Activated CD4-positive, CD25-positive, alpha-beta regulatory T cell (primary cell): Measurements from ENCODE around the gene CAGE1.

ENCODE experiments used
- DNase-seq, 4 experiments: peaks; one replicate each; lab custom pipeline; 2025; lab: John Stamatoyannopoulos, UW

Gene CAGE1

DNA sequence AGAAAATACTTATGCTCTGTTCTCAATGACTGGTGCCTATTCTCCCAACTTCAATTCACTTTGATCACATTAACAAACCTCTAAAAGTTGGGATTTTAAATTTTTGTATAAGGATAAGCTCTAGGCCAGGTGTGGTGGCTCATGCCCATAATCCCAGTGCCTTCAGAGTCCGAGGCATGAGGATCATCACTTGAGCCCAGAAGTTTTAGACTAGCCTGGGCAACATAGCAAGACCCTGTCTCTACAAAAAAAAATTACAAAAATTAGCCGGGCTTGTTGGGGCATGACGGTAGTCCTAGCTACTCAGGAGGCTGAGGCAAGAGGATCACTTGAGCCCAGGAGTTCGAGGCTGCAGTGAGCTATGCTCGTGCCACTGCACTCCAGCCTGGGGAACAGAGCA lies 80.5 kb downstream of the CAGE1 start:
- DNase-seq: no peak

DNA sequence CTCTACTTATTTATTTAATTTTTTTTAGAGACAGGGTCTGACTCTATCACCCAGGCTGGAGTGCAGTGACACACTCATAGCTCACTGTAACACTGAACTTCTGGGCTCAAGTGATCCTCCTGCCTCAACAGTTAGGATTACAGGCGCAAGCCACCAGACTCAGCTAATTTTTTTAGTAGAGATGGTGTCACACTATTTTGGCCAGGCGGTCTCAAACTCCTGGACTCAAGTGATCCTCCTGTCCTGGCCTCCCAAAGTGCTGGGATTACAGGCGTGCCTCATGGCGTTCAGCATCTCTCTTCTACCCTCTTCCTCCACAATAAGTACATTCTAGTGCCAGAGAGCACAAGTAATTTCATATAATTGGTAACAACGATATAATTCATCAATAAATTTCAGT lies 82.0 kb downstream of the CAGE1 start:
- DNase-seq: no peak

DNA sequence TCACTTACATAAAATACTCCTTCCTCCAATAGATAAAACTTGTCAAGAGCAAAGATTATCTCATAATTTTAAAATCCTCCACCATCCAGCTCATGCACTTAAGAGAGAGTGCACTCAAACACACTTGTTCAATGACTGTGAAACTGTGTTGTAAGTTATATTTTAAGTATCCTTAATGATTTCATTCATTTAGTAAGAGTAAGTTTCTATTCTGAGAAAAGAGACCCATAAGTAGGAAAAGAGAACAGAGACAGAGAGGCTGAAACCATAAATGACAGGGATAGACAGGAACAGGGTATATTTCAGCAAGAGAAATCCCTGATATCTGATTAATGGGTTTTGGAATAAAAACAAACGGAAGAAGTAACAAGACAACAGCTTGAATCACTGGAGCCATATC lies 84.7 kb downstream of the CAGE1 start:
- DNase-seq: no peak

DNA sequence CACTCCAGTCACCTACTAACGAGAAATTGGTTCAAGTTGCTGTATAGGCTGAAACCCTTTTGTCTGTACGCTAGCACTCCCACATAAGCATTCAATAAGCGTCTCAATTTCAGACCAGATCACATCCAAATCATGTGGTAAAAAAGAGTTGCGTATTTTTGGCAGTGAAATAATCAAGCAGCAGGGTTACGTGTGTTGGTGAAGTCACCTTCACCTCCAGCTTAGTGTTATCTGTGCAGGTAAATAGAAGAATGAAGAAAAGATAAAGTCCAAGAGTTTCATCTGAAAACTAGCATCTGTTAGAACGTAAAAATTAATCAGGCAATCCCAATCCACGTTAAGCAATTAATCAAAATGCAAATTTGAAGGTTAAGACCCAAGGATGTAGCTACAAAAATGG lies 87.8 kb downstream of the CAGE1 start:
- no peak for DNase-seq

DNA sequence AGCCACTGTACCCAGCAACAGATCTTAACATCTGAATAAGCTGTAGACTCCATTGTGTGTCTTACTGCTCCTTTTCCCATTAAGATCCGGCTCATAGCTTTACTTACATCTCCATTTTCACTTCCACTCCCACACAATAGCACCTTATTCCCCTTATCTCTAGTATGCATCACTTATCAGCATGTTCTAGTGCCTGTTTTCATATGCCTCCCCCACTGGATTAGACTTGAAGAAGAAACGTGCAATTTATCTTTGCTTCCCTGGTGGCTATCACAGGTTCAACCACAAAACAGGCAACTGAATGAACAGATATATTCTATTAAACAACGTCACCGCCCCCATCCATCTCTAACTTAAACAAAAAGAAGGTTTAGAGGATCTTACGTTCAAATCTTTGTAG lies 88.6 kb downstream of the CAGE1 start:
- DNase-seq: no peak

DNA sequence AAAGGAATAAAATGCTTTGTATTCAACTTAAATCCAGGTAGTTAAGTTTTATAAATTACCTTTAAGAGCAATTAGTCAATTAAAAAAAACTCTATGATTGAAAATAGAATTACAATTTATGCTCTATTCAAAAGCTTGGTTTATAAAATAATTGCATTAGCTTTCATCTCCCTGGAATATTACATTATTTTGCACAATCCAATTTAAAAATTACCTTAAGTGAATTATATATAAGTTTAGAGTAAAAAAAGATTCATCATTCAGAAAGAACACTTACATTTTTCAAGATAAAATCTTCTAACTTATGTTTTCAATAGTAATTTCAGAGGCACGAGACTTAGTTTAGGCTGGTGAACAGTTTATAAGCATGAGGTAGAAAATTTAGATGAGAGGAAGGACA lies 91.4 kb downstream of the CAGE1 start:
- DNase-seq: no peak

DNA sequence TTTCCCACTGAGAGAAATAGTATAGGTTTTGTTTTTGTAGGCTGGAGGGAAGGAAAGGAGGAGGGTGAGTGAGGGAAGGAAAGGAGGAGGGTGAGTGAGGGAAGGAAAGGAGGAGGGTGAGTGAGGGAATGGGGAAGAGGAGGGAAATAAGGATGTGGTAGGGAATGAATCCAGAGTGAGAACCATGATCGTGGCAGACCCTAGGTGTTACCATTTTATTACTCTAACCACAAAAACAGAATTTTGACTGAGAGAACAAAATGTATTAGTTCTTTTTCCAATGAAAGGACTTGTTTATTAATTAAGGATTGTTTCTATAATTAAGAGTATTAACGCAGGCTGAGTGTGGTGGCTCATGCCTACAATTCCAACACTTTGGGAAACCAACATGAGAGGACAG lies 92.9 kb downstream of the CAGE1 start:
- DNase-seq: no peak

DNA sequence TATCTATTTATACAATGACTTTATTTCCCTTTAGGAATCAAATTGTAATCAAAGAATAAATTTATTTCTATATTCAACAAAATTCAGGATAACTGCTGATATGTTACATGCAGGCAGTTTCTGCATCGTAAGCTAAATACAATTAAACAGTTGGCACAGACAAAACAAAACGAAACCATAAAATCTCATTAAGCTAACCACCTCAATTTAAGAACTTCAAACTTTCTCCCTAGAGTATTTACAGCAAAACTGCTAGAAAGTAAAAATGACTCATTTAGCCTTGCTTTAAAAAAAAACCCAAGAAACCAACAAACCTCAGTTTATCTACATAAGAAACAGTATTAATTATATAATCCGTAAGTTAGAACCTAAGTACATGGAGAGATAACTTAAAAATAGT lies 93.6 kb downstream of the CAGE1 start:
- no peak for DNase-seq

DNA sequence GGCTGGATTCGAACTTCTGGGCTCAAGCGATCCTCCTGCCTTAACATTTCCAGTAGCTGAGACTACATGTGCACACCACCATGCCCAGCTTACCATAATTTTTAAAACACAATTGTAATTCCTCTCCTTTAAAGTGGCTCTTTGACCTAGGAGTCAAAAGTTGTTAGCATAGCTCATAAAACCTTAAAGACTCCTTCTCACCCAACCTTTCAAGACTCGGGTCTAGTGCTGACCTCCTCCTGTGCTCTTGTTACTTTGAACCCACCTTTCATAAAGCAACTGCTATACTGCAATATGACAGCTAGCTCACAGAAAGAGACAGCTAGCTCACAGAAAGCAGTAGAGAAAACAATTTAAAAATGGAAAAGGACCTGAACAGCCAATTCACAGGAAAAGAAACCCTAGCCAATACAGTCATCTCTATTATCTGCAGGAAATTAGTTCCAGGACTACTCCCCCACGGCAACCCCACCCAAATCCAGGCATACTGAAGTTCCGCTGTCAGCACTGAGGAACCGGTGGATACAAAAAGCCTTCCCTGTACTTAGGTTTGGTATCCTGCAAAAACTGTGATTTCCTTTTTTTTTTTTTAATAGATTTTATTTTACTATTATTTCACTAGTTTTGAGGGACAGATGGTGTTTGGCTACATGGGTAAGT lies 96.8 kb downstream of the CAGE1 start:
- DNase-seq: no peak

DNA sequence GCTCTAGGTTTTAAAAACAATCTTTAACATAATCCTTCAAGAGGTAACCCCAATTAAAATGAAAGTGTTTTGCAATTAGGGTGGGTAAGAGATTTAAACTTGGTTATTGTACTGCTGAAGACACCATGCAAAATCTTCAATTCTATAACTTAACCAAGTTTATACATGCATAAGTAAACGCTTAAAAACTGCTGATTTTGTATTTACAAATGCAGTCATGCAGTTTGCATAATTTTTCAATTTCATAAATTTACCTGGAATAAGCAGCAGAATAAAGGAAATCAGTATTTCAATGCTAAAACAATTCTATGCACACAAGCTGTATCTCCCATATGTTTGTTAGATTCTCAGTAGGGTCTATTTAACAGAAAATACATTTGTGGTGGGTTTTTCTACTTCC lies 99.5 kb downstream of the CAGE1 start:
- DNase-seq: no peak

DNA sequence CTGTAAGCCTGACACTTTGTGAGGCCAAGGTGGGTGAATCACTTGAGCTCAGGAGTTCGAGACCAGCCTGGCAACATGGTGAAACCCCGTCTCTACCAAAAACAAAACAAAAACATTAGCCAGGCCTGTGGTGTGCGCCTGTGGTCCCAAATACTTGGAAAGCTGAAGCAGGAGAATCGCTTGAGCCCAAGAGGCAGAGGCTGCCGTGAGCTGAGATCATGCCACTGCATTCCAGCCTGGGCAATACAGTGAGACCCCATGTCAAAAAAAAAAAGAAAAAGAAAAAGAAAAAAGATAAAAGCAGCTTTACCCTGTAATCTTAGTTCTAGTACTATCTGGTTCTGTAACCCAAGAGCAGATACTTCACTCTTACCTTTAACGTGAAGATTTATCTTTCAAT lies 104.1 kb downstream of the CAGE1 start:
- no peak for DNase-seq

DNA sequence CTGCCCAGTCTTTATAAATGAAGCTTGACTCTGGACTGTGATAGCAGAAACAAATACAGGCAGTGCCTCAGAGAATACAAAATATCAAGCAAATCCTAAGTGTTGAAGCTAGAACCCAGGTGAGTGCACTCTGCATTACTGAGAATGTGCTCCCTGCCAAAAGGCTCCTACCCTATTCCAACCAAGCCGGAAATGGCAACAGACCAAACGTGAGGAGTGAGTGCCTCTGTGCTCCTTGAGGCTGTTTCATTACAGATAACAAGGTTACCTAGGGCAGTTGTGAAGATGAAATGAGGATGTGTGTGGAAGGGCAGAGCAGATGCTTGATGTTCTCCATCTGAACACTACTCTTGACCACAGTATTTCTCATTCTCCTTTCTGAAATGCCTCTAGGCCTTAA lies 105.9 kb downstream of the CAGE1 start:
- DNase-seq: no peak

DNA sequence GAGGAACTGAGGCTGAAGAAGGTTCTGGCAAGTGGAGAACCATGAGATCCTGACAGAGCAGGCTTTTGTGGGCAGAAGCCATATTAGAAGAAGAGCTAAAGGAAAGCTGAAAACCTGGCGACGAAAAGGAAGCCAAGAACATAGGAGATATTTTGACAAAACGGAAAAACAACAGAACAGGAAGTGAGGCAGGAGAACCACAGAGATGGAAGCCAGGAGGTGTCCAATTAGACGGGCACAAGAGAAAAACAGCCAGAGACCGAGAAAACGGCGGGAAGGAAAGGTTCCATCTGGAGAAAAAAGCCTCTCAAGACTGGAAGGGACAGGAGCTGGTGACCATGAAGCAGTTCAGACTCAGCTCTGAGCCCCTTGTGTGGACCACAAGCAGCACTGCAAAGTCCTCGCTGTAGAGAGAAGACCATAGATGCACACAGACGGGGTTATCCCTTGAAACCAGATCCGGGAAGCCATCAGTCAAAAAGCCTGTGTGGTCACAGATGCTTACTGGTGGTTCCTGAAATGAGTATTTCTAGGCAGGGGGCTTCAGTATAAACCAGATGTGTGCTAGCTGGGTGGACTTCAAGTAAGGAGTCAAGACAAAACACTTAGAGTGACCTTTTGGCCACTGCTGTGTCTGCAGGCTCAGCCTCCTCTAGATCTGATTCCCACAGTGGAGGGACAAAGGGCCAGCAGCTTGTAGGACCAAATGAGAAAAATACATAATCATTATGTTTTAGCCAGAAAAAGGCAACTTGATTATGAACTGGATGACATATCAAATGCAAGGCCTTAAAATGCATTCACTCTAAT lies 107.2 kb downstream of the CAGE1 start:
- no peak for DNase-seq
